IMR-90 (cell line): ENCODE measurements around the gene DPY19L1.
"Not testable (repeated sequence)": the region's sequence is repeated elsewhere in the genome, so short reads cannot be mapped to it uniquely, and the experiment has no call there.

Experiments
- BHLHE40 ChIP-seq: fragments of 150-350 bp; IDR thresholded peaks from 2 replicates; pipeline ENCODE4 v1.6.1; 2016; ENCODE audit warnings: mild to moderate bottlenecking, low read depth, low read length
- CEBPB ChIP-seq: IDR thresholded peaks from 2 replicates; pipeline ENCODE4 v1.6.1; 2012; ENCODE audit warnings: low read depth, low read length, improper control_type of control experiment
- CTCF ChIP-seq: conservative IDR thresholded peaks from 2 replicates; pipeline ENCODE4 v1.5.1; 2012; ENCODE audit warnings: mild to moderate bottlenecking, low read depth, low read length, improper control_type of control experiment
- MAFK ChIP-seq: IDR thresholded peaks from 2 replicates; pipeline ENCODE4 v1.6.1; 2012; ENCODE audit warnings: low read depth, low read length, improper control_type of control experiment
- MAZ ChIP-seq: IDR thresholded peaks from 2 replicates; pipeline ENCODE4 v1.6.1; 2012; ENCODE audit warnings: low read depth, mild to moderate bottlenecking, low read length, improper control_type of control experiment, moderate library complexity, borderline replicate concordance
- NFE2L2 ChIP-seq: fragments of 150-350 bp; IDR thresholded peaks from 2 replicates; pipeline ENCODE4 v1.6.1; 2016; ENCODE audit warnings: low read depth, mild to moderate bottlenecking, low read length
- POLR2A ChIP-seq: IDR thresholded peaks from 2 replicates; pipeline ENCODE4 v1.6.1; 2012; ENCODE audit warnings: mild to moderate bottlenecking, low read depth, low read length
- RAD21 ChIP-seq: IDR thresholded peaks from 2 replicates; pipeline ENCODE4 v1.6.1; 2012; ENCODE audit warnings: low read length, improper control_type of control experiment
- RCOR1 ChIP-seq: IDR thresholded peaks from 2 replicates; pipeline ENCODE4 v1.6.1; 2012; ENCODE audit warnings: mild to moderate bottlenecking, low read length, improper control_type of control experiment; ENCODE audit not compliant: insufficient replicate concordance
- RFX5 ChIP-seq: IDR thresholded peaks from 2 replicates; pipeline ENCODE4 v1.8.0; 2012; ENCODE audit warnings: low read depth, mild to moderate bottlenecking, low read length, moderate library complexity
- SMC3 ChIP-seq: fragments of 150-350 bp; IDR thresholded peaks from 2 replicates; pipeline ENCODE4 v1.6.1; 2016; ENCODE audit warnings: low read depth, mild to moderate bottlenecking, antibody characterized with exemption, low read length, moderate library complexity

GRCh38 chr7:34918198-34918861, 119.0 kb downstream of the DPY19L1 start:
- not testable (repeated sequence) for TF ChIP-seq POLR2A, CTCF, RFX5, BHLHE40, RCOR1, CEBPB, SMC3, RAD21, MAZ, MAFK, NFE2L2
